Vagina (tissue), 2 donors: ENCODE measurements around the gene IGDCC3. TPM values are rescaled to one million over a fixed set of nuclear protein-coding genes. Genes with fewer than 3 reads are reported as not detected.

Source experiments
- DNase-seq, 2 donors: peaks; one replicate each; pipeline ENCODE4 v3.0.0-alpha.2; 2017; ENCODE audit errors: extremely low spot score in 2 of 2
- H3K27ac ChIP-seq: fragments of 200-600 bp; sonication (generic); one replicate; pipeline ENCODE4 v1.5.1; 2019
- H3K27me3 ChIP-seq: fragments of 200-600 bp; sonication (generic); one replicate; pipeline ENCODE4 v1.5.1; 2019
- H3K36me3 ChIP-seq, 2 donors: fragments of 200-600 bp; sonication (generic); one replicate each; pipeline ENCODE4 v1.5.1; 2017 to 2019
- H3K4me1 ChIP-seq: fragments of 200-600 bp; sonication (generic); one replicate; pipeline ENCODE4 v1.5.1; 2019
- H3K4me3 ChIP-seq, 2 donors: fragments of 200-600 bp; sonication (generic); 1 replicate in 1 of 2; 2 replicates in 1 of 2; pipeline ENCODE4 v1.5.1; 2016 to 2019
- H3K9me3 ChIP-seq: fragments of 200-600 bp; sonication (generic); one replicate; pipeline ENCODE4 v1.5.1; 2019
- POLR2A ChIP-seq, 2 donors: fragments of 450-650 bp; IDR thresholded peaks; one replicate each; pipeline ENCODE4 v1.6.1; 2017; ENCODE audit warnings: antibody characterized with exemption in 2 of 2, mild to moderate bottlenecking in 2 of 2, moderate library complexity in 2 of 2
- POLR2AphosphoS5 ChIP-seq, 2 donors: sonication (generic); formaldehyde crosslinking; IDR thresholded peaks; one replicate each; pipeline ENCODE4 v1.9.0; 2017; ENCODE audit warnings: antibody characterized with exemption in 2 of 2, mild to moderate bottlenecking in 2 of 2, low read depth in 1 of 2; ENCODE audit not compliant: insufficient read depth in 1 of 2
- intact Hi-C: fragments of 100-400 bp; cut with DNase I; formaldehyde crosslinking; loops from one replicate; pipeline ENCODE4 v1.15.1; 2023
- total RNA-seq: library from RNA; depleted of rRNA; stranded (reverse); fragments of >200 nt; gene quantifications from one replicate; pipeline ENCODE4 v1.2.3, GENCODE V29; 2016
- TF ChIP-seq, protein P1 (sequence below), 3 experiments: fragments of 450-650 bp in 2 of 3; fragments of 200-600 bp in 1 of 3; sonication (generic) in 1 of 3; IDR thresholded peaks; one replicate each; pipeline ENCODE4 v1.5.1; 2017 to 2019; ENCODE audit warnings: antibody characterized with exemption in 3 of 3, mild to moderate bottlenecking in 2 of 3, moderate library complexity in 2 of 3

Gene IGDCC3
- total RNA-seq, 1 donor from 2014 or later: 0.49 TPM

DNA sequence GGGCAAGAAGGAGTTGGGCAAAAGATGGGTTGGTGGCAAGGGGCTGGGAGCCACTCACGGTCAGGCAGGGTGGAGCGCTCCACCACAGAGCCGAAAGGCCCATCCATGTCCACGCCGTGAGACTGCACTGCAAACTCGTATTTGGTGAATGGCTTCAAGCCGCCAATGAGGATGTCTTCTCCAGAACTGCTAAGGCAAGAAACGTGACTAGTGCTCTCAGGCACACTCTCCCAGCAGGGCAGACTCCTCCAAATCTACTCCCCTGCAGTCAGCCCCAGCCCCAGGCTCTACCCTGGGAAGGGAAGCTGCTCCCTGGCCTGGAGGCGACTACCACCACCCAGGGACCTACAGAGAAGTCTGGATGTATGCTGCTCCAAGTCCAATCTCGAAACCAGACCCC, 11.4 kb upstream of the IGDCC3 start:
- peaks cover 0 to 13% of the 10 kb centered on the region in 2 donors for H3K36me3 ChIP-seq
- DNase-seq: no peak
- H3K27ac ChIP-seq: no peak overlapping the region
- H3K4me3 ChIP-seq: no peak overlapping the region
- no peaks in the 10 kb centered on the region for H3K27me3 ChIP-seq
- TF ChIP-seq, protein P1, sequence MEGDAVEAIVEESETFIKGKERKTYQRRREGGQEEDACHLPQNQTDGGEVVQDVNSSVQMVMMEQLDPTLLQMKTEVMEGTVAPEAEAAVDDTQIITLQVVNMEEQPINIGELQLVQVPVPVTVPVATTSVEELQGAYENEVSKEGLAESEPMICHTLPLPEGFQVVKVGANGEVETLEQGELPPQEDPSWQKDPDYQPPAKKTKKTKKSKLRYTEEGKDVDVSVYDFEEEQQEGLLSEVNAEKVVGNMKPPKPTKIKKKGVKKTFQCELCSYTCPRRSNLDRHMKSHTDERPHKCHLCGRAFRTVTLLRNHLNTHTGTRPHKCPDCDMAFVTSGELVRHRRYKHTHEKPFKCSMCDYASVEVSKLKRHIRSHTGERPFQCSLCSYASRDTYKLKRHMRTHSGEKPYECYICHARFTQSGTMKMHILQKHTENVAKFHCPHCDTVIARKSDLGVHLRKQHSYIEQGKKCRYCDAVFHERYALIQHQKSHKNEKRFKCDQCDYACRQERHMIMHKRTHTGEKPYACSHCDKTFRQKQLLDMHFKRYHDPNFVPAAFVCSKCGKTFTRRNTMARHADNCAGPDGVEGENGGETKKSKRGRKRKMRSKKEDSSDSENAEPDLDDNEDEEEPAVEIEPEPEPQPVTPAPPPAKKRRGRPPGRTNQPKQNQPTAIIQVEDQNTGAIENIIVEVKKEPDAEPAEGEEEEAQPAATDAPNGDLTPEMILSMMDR (IDR thresholded peaks at IDR 0.05): no peak
- TF ChIP-seq POLR2A (IDR thresholded peaks at IDR 0.05) (no peak), POLR2AphosphoS5 (IDR thresholded peaks at IDR 0.05; ENCODE audit: insufficient read depth in 1 of 2, low read depth in 1 of 2) (no peak)
- H3K9me3 ChIP-seq: no peaks in the 10 kb centered on the region
- intact Hi-C loops: loop anchor here (5.0 kb wide), 1 partner anchor 72 kb away; no protein-coding TSS in a partner anchor
- H3K4me1 ChIP-seq: peaks cover 24% of the 10 kb centered on the region

DNA sequence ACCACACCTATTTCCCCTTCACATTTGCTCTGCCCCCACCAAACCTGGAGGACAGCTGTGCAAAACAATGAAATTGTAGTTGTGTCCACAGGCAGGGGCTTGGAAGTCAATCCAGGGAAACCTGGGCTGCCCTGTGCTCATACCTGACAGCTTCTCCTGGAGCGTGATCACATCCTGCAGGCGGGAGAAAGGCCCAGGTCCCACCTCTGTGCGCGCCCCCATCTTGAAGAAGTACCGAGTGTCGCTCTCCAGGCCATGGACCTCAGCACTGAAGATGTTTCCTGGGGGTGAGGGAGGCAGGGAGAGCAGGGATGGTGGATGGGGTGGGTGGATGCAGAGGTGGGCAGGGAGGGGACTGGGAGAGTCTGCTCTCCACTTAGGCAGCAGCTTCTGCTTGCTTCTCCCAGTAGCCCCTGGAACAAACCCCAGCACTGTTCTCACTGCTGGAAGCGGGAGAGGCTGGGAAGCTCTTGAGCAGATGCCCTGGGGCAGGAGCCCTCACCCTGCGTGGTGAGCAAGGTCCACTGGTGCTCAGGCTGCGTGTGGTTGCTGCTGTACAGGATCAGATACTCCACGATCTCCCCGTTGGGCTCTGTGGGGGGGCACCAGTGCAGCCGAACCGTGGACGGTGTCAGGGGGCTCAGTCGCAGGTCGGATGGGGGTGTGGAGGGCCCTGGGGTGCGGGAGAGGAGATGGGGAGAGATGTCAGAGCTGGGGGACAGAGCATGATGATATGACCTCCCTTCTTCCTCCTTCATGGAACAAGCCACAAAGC, 10.7 kb upstream of the IGDCC3 start:
- no peak overlapping the region for H3K27ac ChIP-seq
- H3K36me3 ChIP-seq: peaks cover 0 to 13% of the 10 kb centered on the region in 2 donors
- intact Hi-C loops: loop anchor here (5.0 kb wide), 1 partner anchor 71 kb away; no protein-coding TSS in a partner anchor
- no peaks in the 10 kb centered on the region for H3K27me3 ChIP-seq
- DNase-seq: no peak
- H3K9me3 ChIP-seq: no peaks in the 10 kb centered on the region
- H3K4me1 ChIP-seq: peaks cover 24% of the 10 kb centered on the region
- TF ChIP-seq POLR2A (IDR thresholded peaks at IDR 0.05): no peak
- no peak for TF ChIP-seq POLR2AphosphoS5 (IDR thresholded peaks at IDR 0.05; ENCODE audit: insufficient read depth in 1 of 2, low read depth in 1 of 2)
- TF ChIP-seq, protein P1 (IDR thresholded peaks at IDR 0.05): no peak
- H3K4me3 ChIP-seq: no peak overlapping the region

DNA sequence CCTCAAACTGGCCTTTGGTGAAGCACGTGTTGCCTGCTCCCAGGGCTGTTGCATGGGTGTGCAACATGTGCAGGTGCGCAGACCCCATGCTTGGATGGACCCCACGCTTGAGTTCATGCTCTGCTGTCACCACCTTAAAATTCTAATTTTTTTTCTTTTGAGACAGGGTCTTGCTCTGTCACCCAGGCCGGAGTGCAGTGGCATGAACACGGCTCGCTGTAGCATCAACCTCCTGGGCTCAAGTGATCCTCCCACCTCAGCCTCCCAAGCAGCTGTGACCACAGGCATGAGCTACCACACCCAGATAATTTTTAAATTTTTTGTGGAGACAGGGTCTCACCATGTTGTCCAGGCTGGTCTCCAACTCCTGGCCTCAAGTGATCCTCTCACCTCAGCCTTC, 9.1 kb upstream of the IGDCC3 start:
- no peak overlapping the region for H3K4me3 ChIP-seq
- TF ChIP-seq POLR2AphosphoS5 (IDR thresholded peaks at IDR 0.05; ENCODE audit: insufficient read depth in 1 of 2, low read depth in 1 of 2): no peak
- TF ChIP-seq, protein P1 (IDR thresholded peaks at IDR 0.05): no peak
- no peak for TF ChIP-seq POLR2A (IDR thresholded peaks at IDR 0.05)
- H3K9me3 ChIP-seq: no peaks in the 10 kb centered on the region
- intact Hi-C loops: loop anchor here (5.0 kb wide), 1 partner anchor 70 kb away; no protein-coding TSS in a partner anchor
- H3K36me3 ChIP-seq: peaks cover 0 to 13% of the 10 kb centered on the region in 2 donors
- DNase-seq: no peak
- H3K4me1 ChIP-seq: peaks cover 24% of the 10 kb centered on the region
- no peaks in the 10 kb centered on the region for H3K27me3 ChIP-seq
- H3K27ac ChIP-seq: peak overlapping the region; percentile 78

DNA sequence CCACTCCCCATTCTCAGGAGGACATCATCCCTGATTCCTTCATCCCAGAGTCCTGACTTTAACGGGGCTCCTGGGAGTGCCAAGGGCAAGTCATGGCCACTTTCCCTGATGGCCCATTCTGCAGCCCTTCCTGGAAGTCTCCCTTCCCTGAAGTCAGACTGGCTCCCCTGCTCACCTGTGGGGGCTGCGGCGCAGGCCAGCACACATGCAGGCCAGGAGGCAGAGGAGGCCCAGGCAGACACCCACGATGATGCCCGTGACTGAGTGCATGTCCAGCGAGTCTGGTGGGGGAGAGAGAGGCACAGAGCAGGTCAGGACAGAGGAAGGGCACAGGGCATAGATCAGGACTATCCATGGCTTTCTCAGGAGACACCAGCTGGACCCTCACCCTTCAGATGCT, 8.6 kb upstream of the IGDCC3 start:
- intact Hi-C loops: loop anchor here (5.0 kb wide), 1 partner anchor 69 kb away; no protein-coding TSS in a partner anchor
- Histone ChIP-seq H3K4me3 (no peak overlapping the region), H3K4me1 (peaks cover 24% of the 10 kb centered on the region), H3K27me3 (no peaks in the 10 kb centered on the region), H3K9me3 (no peaks in the 10 kb centered on the region), H3K27ac (peak overlapping the region; percentile 78), H3K36me3 (peaks cover 0 to 13% of the 10 kb centered on the region in 2 donors)
- no peak for DNase-seq
- no peak for TF ChIP-seq POLR2A (IDR thresholded peaks at IDR 0.05)
- TF ChIP-seq, protein P1 (IDR thresholded peaks at IDR 0.05): no peak

DNA sequence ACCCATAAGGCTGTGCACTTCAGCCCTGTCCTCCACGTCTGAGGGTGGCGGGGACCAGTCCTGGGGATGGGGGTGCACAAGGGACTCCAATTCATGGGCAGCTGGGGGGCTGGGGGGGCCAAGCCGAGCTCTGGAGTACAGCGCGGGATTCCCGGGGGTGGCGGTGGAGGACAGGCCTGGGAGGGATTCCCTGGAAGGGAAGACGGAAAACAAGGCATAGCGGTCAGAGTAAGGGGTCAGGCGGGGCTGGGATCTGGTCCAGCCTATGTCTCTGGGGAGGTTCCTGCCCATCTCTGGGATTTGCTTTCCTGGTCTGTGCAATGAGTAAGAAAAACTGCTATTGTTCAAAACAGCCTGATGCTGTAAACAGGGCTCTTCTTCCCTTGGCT, 8.1 kb upstream of the IGDCC3 start:
- no peak for DNase-seq
- no peaks in the 10 kb centered on the region for H3K27me3 ChIP-seq
- peaks cover 0 to 13% of the 10 kb centered on the region in 2 donors for H3K36me3 ChIP-seq
- TF ChIP-seq, protein P1 (IDR thresholded peaks at IDR 0.05): no peak
- no peak for TF ChIP-seq POLR2AphosphoS5 (IDR thresholded peaks at IDR 0.05; ENCODE audit: insufficient read depth in 1 of 2, low read depth in 1 of 2)
- no peak for TF ChIP-seq POLR2A (IDR thresholded peaks at IDR 0.05)
- H3K27ac ChIP-seq: peak overlapping the region; percentile 78
- H3K4me1 ChIP-seq: peaks cover 24% of the 10 kb centered on the region
- H3K9me3 ChIP-seq: no peaks in the 10 kb centered on the region
- intact Hi-C loops: loop anchor here (5.0 kb wide), 1 partner anchor 69 kb away; no protein-coding TSS in a partner anchor
- H3K4me3 ChIP-seq: peak overlapping the region; percentile 30 to 31
